Hypothalamus (tissue), 51 donors: ENCODE results near the gene RRM1.
"Not testable (repeated sequence)": the region's sequence is repeated elsewhere in the genome, so short reads cannot be mapped to it uniquely, and the experiment has no call there.

Source experiments
- DNase-seq, 51 donors: peaks; one replicate each; lab custom pipeline; 2025; lab: John Stamatoyannopoulos, UW

RRM1 gene

GRCh38 chr11:4130219-4130618 is 35.6 kb downstream of the RRM1 start:
- DNase-seq: not testable (repeated sequence)

GRCh38 chr11:4134806-4135205 is 40.2 kb downstream of the RRM1 start:
- no peak for DNase-seq

GRCh38 chr11:4138497-4138896 is 43.9 kb downstream of the RRM1 start:
- no peak for DNase-seq

GRCh38 chr11:4140067-4140636 is 45.6 kb downstream of the RRM1 start:
- DNase-seq: no peak

GRCh38 chr11:4146070-4146771 is 51.6 kb downstream of the RRM1 start:
- no peak for DNase-seq

GRCh38 chr11:4146772-4147098 is 52.1 kb downstream of the RRM1 start:
- no peak for DNase-seq

- no peak for DNase-seq
Measured at GRCh38 chr11:4154503-4154902, 59.9 kb downstream of the RRM1 start.

- DNase-seq: no peak
Measured at GRCh38 chr11:4156571-4156970, 62.0 kb downstream of the RRM1 start.

- DNase-seq: not testable (repeated sequence)
Measured at GRCh38 chr11:4158818-4159217, 64.2 kb downstream of the RRM1 start.

- no peak for DNase-seq
Measured at GRCh38 chr11:4161305-4161704, 66.7 kb downstream of the RRM1 start.

- DNase-seq: no peak
Measured at GRCh38 chr11:4164884-4165590, 70.4 kb downstream of the RRM1 start.

GRCh38 chr11:4167292-4167691 is 72.7 kb downstream of the RRM1 start:
- DNase-seq: no peak

GRCh38 chr11:4167758-4168157 is 73.2 kb downstream of the RRM1 start:
- DNase-seq: no peak

GRCh38 chr11:4175620-4176350 is 81.2 kb downstream of the RRM1 start:
- DNase-seq: not testable (repeated sequence)

- no peak for DNase-seq
Measured at GRCh38 chr11:4178813-4179662, 84.4 kb downstream of the RRM1 start.

GRCh38 chr11:4180441-4181183 is 86.0 kb downstream of the RRM1 start:
- DNase-seq: no peak

GRCh38 chr11:4181782-4182721 is 87.5 kb downstream of the RRM1 start:
- DNase-seq: peak in 29 of 51 donors; percentile 2 to 57 (median 18)

- DNase-seq: no peak
Measured at GRCh38 chr11:4183410-4184057, 88.9 kb downstream of the RRM1 start.
